Gastroesophageal sphincter (tissue), 3 donors: ENCODE results near the gene PRDM16.

Experiments
- EP300 ChIP-seq: sonication (generic); formaldehyde crosslinking; IDR thresholded peaks from one replicate; pipeline ENCODE4 v1.6.1; 2017; ENCODE audit warnings: antibody characterized with exemption, mild to moderate bottlenecking
- POLR2AphosphoS5 ChIP-seq: sonication (generic); formaldehyde crosslinking; IDR thresholded peaks from one replicate; pipeline ENCODE4 v1.6.1; 2017; ENCODE audit warnings: antibody characterized with exemption
- TF ChIP-seq, protein P1 (sequence below), 4 experiments: fragments of 200-600 bp in 2 of 4; fragments of 450-650 bp in 2 of 4; sonication (generic) in 1 of 4; IDR thresholded peaks; one replicate each; pipeline ENCODE4 v1.5.1; 2017 to 2019; ENCODE audit warnings: antibody characterized with exemption in 4 of 4, mild to moderate bottlenecking in 2 of 4, moderate library complexity in 2 of 4

DNA sequence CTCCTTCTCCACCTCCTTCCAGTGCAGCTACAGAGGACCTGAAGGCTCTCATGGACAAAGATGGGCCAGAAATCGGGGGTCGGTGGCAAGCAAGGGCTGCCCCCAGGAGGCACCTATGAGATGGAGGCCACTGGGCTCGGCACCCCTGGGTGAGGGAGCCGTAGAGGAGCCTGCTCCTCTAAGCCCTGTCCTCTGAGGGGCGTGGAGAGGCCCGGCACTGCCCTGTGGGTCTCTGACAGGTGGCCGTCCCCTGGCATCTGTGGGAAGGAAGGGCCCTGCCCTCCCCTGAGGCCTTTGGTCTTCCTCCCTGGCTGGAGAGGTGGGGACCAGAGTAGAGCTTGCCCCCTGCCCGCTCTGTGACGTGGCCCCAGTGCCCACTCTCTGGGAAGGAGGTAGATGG lies 30.9 kb downstream of the PRDM16 start:
- TF ChIP-seq, protein P1, sequence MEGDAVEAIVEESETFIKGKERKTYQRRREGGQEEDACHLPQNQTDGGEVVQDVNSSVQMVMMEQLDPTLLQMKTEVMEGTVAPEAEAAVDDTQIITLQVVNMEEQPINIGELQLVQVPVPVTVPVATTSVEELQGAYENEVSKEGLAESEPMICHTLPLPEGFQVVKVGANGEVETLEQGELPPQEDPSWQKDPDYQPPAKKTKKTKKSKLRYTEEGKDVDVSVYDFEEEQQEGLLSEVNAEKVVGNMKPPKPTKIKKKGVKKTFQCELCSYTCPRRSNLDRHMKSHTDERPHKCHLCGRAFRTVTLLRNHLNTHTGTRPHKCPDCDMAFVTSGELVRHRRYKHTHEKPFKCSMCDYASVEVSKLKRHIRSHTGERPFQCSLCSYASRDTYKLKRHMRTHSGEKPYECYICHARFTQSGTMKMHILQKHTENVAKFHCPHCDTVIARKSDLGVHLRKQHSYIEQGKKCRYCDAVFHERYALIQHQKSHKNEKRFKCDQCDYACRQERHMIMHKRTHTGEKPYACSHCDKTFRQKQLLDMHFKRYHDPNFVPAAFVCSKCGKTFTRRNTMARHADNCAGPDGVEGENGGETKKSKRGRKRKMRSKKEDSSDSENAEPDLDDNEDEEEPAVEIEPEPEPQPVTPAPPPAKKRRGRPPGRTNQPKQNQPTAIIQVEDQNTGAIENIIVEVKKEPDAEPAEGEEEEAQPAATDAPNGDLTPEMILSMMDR (IDR thresholded peaks at IDR 0.05): no peak
- no peak for TF ChIP-seq EP300
- no peak for TF ChIP-seq POLR2AphosphoS5
